GM10266 (cell line): ENCODE results near the gene PCSK6.

Experiments used
- DNase-seq: peaks from one replicate; pipeline ENCODE4 v3.0.0; 2012; ENCODE audit errors: extremely low spot score
- TF ChIP-seq, protein P1 (sequence below): IDR thresholded peaks from 2 replicates; pipeline ENCODE4 v1.5.1; 2012; ENCODE audit warnings: mild to moderate bottlenecking, low read depth; ENCODE audit not compliant: control insufficient read depth, insufficient read depth; ENCODE audit errors: missing control alignments

The PCSK6 gene

DNA sequence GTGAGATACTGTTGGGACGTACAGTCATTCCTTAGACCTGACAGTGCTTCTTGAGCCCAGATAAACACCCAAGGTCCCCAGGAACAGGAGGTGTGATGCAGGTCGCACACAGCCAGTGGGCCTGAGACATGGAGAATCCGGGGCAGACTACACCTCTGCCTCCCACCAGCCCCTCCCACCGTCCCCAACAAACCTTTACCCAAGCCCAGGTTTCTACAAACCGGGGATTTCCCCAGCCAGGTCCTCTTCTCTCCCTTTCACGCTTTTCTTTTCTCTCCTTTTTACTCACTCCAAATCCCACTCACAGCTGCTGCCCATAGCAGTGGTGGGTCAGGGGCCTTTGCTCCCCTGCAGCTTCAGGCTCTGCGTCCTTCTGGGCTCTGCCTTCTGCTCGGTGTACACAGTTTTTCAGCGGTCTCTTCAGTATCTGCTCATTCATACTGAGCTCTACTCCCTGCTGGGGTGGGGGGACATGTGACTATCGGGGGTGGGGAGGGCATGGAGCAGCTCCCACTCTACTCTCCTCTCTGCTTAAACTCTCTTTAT lies 4.8 kb upstream of the PCSK6 start:
- TF ChIP-seq, protein P1, sequence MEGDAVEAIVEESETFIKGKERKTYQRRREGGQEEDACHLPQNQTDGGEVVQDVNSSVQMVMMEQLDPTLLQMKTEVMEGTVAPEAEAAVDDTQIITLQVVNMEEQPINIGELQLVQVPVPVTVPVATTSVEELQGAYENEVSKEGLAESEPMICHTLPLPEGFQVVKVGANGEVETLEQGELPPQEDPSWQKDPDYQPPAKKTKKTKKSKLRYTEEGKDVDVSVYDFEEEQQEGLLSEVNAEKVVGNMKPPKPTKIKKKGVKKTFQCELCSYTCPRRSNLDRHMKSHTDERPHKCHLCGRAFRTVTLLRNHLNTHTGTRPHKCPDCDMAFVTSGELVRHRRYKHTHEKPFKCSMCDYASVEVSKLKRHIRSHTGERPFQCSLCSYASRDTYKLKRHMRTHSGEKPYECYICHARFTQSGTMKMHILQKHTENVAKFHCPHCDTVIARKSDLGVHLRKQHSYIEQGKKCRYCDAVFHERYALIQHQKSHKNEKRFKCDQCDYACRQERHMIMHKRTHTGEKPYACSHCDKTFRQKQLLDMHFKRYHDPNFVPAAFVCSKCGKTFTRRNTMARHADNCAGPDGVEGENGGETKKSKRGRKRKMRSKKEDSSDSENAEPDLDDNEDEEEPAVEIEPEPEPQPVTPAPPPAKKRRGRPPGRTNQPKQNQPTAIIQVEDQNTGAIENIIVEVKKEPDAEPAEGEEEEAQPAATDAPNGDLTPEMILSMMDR, result no peak
- peak; percentile 31 for DNase-seq

DNA sequence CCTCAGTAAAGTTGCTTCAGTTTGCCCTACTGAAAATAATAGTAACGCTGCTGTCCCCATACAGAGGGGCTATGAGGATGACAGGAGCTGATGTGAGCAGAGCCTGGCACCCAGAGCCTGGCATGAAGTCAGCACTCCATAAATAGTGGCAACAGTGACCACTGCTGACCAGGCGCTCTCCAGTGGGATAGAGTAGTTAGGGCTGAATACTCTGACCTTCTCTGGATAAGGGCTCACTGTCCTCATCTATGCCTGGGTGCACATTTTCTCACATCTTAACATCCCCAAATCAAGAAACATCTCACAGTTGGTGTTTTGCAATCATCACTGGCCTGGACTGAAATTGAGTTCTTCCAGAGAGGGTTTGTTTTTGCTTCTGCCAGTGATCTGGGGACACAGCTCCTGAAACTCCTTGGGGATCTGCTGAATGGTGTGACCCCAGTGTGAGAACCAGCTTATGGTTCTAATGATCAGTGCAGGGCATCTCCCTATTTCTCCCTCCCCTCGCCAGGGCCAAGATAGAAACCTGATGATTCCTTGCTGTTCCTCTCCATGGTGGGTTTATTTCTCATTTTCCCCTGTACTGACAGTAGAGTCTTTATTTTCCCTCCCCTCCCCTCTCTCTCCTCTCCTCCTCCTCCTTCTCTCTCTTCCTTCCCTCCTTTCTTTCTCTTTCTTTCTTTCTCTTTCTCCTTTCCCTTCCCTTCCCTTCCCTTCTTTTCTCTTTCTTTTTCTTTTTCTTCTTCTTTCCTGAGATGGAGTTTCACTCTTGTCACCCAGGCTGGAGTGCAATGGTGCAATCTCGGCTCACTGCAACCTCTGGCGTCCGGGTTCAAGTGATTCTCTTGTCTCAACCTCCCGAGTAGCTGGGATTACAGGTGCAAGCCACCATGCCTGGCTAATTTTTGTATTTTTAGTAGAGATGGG lies 3.5 kb upstream of the PCSK6 start:
- TF ChIP-seq, protein P1, result no peak
- no peak for DNase-seq

DNA sequence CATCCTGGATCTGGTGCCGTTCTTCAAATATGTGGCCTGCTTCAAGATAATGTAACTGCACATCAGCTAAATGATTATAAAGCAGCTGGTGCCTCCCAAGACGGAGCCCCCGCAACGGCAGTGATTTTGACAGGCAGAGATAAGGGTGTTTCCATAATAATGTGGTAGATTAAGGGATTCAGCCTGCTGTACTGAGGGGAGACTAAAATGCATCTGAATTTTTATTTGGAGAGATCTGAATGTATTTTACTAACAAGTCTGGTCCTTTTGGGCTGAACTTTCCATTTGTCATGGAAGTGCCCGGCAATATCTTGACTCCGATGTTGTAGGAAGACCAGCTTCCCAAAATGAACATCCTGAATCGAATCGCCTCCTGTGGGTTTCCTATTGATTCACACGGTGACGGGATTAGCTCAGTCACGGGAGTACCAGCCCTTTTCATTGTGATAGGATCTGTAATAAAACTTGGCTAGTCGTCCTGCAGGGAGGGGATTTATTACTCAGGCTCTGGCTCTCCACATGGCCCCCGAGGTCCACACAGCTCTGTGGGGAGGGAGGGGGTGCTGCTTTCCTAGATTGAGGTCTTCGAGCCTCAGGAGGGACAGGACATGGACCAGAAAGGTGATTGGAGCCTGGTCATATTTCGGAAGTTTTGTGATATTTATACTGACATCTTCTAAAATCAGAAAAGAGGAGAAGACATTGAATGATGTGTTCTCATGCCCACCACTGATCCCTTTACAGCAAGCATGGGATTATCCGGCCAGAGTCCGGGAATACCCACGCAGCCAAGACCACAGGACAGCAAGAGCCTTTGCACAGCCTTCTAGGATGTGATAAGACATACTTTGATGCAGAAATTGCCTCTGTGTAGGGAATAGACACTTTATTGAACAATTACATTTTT lies 2.5 kb upstream of the PCSK6 start:
- TF ChIP-seq, protein P1, result no peak
- no peak for DNase-seq

DNA sequence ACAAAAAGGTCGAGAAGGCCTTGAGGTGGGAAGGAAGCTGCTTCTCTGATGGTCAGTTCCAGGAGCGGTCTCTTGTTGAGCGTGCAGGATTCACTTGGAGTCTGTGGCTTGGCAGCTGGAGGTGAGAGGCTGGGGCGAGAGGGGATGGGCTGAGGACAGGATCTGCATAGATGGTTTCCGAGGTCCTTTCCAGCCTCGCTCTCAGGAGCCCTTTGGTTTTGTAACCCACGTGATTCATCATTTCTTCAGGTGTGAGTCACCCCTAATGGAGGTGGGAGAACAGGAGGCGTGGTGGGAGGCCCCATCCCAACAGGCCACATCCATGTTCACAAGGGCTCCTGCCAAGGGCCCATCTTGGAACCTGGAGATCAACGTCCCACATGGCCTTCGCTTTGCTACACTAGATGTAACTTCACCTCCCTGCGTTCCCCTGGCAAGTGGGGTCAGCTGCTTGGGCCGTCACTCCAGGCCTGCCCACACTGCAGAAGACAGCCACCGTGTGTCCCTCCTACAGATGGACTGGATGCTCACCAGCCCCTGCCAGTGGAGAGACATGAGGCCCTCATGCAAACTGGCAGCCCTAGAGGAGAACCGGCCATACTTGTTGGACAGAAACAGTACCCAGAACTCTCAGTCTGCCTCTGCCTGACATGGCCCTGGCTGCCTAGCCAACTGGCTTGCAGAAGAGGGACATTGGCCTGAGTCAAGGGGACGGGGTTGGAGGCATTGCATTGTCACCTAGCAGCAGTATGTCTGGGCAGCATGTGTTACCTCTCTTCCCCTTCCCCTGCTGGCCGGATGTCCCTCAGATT lies 1.6 kb upstream of the PCSK6 start:
- TF ChIP-seq, protein P1, result no peak
- DNase-seq, result no peak

DNA sequence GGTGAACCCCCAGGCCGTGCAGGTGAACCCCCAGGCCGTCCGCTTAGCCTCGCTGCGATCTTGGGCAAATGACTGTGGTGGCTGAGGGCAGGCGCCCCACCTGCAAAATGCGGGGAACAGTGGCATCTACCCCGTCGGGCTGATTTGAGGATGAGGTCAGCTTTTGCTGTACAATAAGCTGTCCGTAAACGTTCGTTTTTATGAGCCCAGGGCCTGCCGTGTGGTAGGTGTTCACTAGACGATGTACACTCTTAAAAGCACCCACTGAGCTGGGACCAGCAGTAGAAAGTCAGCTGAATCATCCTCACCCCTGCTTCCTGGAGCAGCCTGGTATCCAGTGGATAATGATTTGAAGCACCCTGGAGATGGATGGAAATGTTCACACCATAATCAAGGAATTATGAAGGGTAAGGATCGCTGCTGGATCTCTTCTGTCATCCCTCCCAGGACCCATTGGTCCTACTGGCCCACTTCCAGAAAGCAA lies 943 bp upstream of the PCSK6 start:
- DNase-seq, result no peak
- TF ChIP-seq, protein P1, result no peak

DNA sequence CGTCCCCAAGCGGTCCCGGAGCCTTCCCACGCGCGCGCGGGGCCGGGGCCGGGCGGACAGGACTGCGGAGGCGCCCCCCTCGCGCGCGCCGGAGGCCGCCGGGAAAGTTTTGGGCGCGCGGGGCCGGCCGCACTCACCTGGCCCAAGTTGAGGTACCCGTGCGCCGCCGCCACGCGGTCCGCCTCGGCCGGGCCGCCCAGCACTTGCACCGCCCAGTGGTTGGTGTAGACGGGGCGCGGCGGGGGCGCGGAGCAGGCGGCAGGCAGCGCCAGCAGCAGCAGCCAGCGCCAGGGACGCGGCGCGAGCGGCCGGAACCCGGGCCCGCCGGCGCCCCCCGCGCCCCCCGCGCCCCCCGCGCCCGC lies 289 bp downstream of the PCSK6 start:
- peak; percentile 77 for DNase-seq
- TF ChIP-seq, protein P1, result peak; percentile 27
